ENCODE data around the gene SLC30A7.

SLC30A7 gene

GRCh38 chr1:101027194-101027772 is 131.4 kb downstream of the SLC30A7 start (continued):
- TF ChIP-seq, protein P1, sequence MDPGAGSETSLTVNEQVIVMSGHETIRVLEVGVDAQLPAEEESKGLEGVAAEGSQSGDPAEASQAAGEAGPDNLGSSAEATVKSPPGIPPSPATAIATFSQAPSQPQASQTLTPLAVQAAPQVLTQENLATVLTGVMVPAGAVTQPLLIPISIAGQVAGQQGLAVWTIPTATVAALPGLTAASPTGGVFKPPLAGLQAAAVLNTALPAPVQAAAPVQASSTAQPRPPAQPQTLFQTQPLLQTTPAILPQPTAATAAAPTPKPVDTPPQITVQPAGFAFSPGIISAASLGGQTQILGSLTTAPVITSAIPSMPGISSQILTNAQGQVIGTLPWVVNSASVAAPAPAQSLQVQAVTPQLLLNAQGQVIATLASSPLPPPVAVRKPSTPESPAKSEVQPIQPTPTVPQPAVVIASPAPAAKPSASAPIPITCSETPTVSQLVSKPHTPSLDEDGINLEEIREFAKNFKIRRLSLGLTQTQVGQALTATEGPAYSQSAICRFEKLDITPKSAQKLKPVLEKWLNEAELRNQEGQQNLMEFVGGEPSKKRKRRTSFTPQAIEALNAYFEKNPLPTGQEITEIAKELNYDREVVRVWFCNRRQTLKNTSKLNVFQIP (CRISPR knock-in tag; IDR thresholded peaks at IDR 0.05; ENCODE audit: borderline replicate concordance, low read depth): no peak

DNA sequence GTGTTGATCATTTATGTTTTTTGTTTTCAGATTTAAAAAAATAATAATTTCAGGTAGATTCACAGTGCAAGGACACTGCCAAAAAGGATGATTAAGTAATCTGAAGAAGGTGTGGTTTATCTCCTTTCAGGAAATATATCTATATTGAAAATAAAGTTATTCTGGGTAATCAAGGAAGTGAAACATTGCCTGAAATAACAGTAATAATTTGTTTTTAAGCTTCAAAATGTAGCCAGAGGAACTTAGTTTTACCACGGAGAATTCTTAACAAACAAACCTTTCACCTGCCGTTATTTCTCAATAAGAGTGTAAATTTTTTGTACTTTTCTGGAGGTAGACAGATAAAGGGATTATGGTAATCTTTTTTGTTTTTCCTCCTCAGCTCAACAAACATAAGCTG is 132.6 kb downstream of the SLC30A7 start:
- TF ChIP-seq PPARA (CRISPR knock-in tag; IDR thresholded peaks at IDR 0.05; ENCODE audit: borderline replicate concordance) (no peak), ISL1 (CRISPR knock-in tag; IDR thresholded peaks at IDR 0.05) (no peak), TOX (CRISPR knock-in tag; IDR thresholded peaks at IDR 0.05; ENCODE audit: borderline replicate concordance) (no peak)
- ATAC-seq: no peak

DNA sequence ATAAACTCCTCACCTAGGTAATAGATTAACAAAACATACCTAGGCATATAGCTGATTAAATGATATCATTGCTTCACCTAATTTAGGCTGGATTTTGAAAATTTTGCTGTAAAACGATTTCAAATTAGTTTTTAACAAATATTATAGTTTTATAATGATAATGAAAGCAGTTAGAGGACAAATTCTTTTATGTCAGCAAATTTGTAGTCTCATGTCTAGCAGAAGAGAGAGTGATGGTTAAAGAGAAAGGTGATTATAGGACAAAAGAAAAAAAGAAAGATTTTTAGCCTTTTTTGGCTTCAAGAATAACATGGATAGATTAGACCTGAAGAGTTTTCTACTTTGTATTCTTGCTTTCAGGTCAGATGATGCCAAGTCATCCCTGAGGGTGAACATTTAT is 133.3 kb downstream of the SLC30A7 start:
- ATAC-seq: no peak
- no peak for TF ChIP-seq TOX (CRISPR knock-in tag; IDR thresholded peaks at IDR 0.05; ENCODE audit: borderline replicate concordance)
- TF ChIP-seq SNAI2 (CRISPR knock-in tag; IDR thresholded peaks at IDR 0.05): no peak
- TF ChIP-seq ZNF565 (CRISPR knock-in tag; conservative IDR thresholded peaks at IDR 0.05; ENCODE audit: low read depth): no peak
- TF ChIP-seq ZNF8 (CRISPR knock-in tag; IDR thresholded peaks at IDR 0.05): no peak
- TF ChIP-seq ZNF70 (CRISPR knock-in tag; IDR thresholded peaks at IDR 0.05): no peak
- TF ChIP-seq ZFP30 (CRISPR knock-in tag; IDR thresholded peaks at IDR 0.05): no peak
- TF ChIP-seq ARNTL (CRISPR knock-in tag; IDR thresholded peaks at IDR 0.05; ENCODE audit: borderline replicate concordance, low read depth): no peak
- TF ChIP-seq, protein P2, sequence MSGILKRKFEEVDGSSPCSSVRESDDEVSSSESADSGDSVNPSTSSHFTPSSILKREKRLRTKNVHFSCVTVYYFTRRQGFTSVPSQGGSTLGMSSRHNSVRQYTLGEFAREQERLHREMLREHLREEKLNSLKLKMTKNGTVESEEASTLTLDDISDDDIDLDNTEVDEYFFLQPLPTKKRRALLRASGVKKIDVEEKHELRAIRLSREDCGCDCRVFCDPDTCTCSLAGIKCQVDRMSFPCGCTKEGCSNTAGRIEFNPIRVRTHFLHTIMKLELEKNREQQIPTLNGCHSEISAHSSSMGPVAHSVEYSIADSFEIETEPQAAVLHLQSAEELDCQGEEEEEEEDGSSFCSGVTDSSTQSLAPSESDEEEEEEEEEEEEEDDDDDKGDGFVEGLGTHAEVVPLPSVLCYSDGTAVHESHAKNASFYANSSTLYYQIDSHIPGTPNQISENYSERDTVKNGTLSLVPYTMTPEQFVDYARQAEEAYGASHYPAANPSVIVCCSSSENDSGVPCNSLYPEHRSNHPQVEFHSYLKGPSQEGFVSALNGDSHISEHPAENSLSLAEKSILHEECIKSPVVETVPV (CRISPR knock-in tag; IDR thresholded peaks at IDR 0.05): no peak
- no peak for TF ChIP-seq ISL1 (CRISPR knock-in tag; IDR thresholded peaks at IDR 0.05)
- TF ChIP-seq RARB (CRISPR knock-in tag; IDR thresholded peaks at IDR 0.05): no peak
- TF ChIP-seq GLIS3 (CRISPR knock-in tag; IDR thresholded peaks at IDR 0.05): no peak
- TF ChIP-seq TSHZ2 (CRISPR knock-in tag; IDR thresholded peaks at IDR 0.05): no peak
- TF ChIP-seq ZFP3 (CRISPR knock-in tag; IDR thresholded peaks at IDR 0.05): no peak
- TF ChIP-seq CSDC2 (CRISPR knock-in tag; IDR thresholded peaks at IDR 0.05): no peak
- TF ChIP-seq, protein P1 (CRISPR knock-in tag; IDR thresholded peaks at IDR 0.05; ENCODE audit: borderline replicate concordance, low read depth): no peak

GRCh38 chr1:101030881-101031280 is 135.0 kb downstream of the SLC30A7 start:
- TF ChIP-seq CSDC2 (CRISPR knock-in tag; IDR thresholded peaks at IDR 0.05) (no peak), TOX (CRISPR knock-in tag; IDR thresholded peaks at IDR 0.05; ENCODE audit: borderline replicate concordance) (no peak), SNAI2 (CRISPR knock-in tag; IDR thresholded peaks at IDR 0.05) (no peak), ZNF565 (CRISPR knock-in tag; conservative IDR thresholded peaks at IDR 0.05; ENCODE audit: low read depth) (no peak), ESRRG (CRISPR knock-in tag; IDR thresholded peaks at IDR 0.05) (no peak), ZNF70 (CRISPR knock-in tag; IDR thresholded peaks at IDR 0.05) (no peak), OSR1 (CRISPR knock-in tag; IDR thresholded peaks at IDR 0.05) (no peak), ZFP30 (CRISPR knock-in tag; IDR thresholded peaks at IDR 0.05) (no peak), ISL1 (CRISPR knock-in tag; IDR thresholded peaks at IDR 0.05) (no peak), RARB (CRISPR knock-in tag; IDR thresholded peaks at IDR 0.05) (no peak), TCF4 (CRISPR knock-in tag; IDR thresholded peaks at IDR 0.05; ENCODE audit: borderline replicate concordance) (no peak), GLIS3 (CRISPR knock-in tag; IDR thresholded peaks at IDR 0.05) (no peak), ARNTL (CRISPR knock-in tag; IDR thresholded peaks at IDR 0.05; ENCODE audit: borderline replicate concordance, low read depth) (no peak)
- TF ChIP-seq, protein P1 (CRISPR knock-in tag; IDR thresholded peaks at IDR 0.05; ENCODE audit: borderline replicate concordance, low read depth): no peak
- TF ChIP-seq, protein P3, sequence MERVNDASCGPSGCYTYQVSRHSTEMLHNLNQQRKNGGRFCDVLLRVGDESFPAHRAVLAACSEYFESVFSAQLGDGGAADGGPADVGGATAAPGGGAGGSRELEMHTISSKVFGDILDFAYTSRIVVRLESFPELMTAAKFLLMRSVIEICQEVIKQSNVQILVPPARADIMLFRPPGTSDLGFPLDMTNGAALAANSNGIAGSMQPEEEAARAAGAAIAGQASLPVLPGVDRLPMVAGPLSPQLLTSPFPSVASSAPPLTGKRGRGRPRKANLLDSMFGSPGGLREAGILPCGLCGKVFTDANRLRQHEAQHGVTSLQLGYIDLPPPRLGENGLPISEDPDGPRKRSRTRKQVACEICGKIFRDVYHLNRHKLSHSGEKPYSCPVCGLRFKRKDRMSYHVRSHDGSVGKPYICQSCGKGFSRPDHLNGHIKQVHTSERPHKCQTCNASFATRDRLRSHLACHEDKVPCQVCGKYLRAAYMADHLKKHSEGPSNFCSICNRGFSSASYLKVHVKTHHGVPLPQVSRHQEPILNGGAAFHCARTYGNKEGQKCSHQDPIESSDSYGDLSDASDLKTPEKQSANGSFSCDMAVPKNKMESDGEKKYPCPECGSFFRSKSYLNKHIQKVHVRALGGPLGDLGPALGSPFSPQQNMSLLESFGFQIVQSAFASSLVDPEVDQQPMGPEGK (CRISPR knock-in tag; IDR thresholded peaks at IDR 0.05; ENCODE audit: borderline replicate concordance): no peak
- ATAC-seq: no peak
